HG03442 (cell line): Measurements from ENCODE around the gene CUL7.
A peak's percentile ranks its signal among the peaks of the same experiment; 100 is the strongest.
"Not testable (repeated sequence)": the region's sequence is repeated elsewhere in the genome, so short reads cannot be mapped to it uniquely, and the experiment has no call there.

Experiments
- ATAC-seq: cut with Tn5 transposase; IDR thresholded peaks from one replicate; pipeline ENCODE4 v1.9.1; 2021; ENCODE audit warnings: mild to moderate bottlenecking, moderate library complexity; ENCODE audit not compliant: unreplicated experiment

The CUL7 gene

GRCh38 chr6:43050981-43051380 is 2.7 kb downstream of the CUL7 start:
- ATAC-seq: no peak

GRCh38 chr6:43047998-43048397 is 5.7 kb downstream of the CUL7 start:
- no peak for ATAC-seq

GRCh38 chr6:43045371-43045930 is 8.2 kb downstream of the CUL7 start:
- ATAC-seq: no peak

- no peak for ATAC-seq
These were observed 10.3 kb downstream of the CUL7 start for GRCh38 chr6:43043310-43043709.

- not testable (repeated sequence) for ATAC-seq
These were observed 12.2 kb downstream of the CUL7 start for GRCh38 chr6:43041475-43041874.

- no peak for ATAC-seq
These were observed 13.0 kb downstream of the CUL7 start for GRCh38 chr6:43040542-43041257.

- no peak for ATAC-seq
These were observed 14.9 kb downstream of the CUL7 start for GRCh38 chr6:43038727-43039126.

- no peak for ATAC-seq
These were observed 15.9 kb downstream of the CUL7 start for GRCh38 chr6:43037706-43038105.

- ATAC-seq: no peak
These were observed 16.5 kb downstream of the CUL7 start for GRCh38 chr6:43037197-43037596.

- ATAC-seq: no peak
These were observed 16.9 kb downstream of the CUL7 start for GRCh38 chr6:43036712-43037111.

GRCh38 chr6:43035495-43036194 is 18.0 kb downstream of the CUL7 start:
- no peak for ATAC-seq

- no peak for ATAC-seq
These were observed 19.5 kb downstream of the CUL7 start for GRCh38 chr6:43034190-43034525.

- no peak for ATAC-seq
These were observed 20.0 kb downstream of the CUL7 start for GRCh38 chr6:43033496-43034189.

GRCh38 chr6:43032326-43032725 is 21.3 kb downstream of the CUL7 start:
- no peak for ATAC-seq

GRCh38 chr6:43029120-43029519 is 24.5 kb downstream of the CUL7 start:
- ATAC-seq: no peak

- no peak for ATAC-seq
These were observed 27.3 kb downstream of the CUL7 start for GRCh38 chr6:43026365-43026764.

- no peak for ATAC-seq
These were observed 29.2 kb downstream of the CUL7 start for GRCh38 chr6:43024436-43024835.

- peak; percentile 66 for ATAC-seq
These were observed 32.2 kb downstream of the CUL7 start, which contains the start of gene RRP36 for GRCh38 chr6:43021270-43022047. RRP36 (plus strand) TSS chr6:43021623; CDS start chr6:43021655, 32 bp downstream.

- no peak for ATAC-seq
These were observed 32.8 kb downstream of the CUL7 start for GRCh38 chr6:43020847-43021246.

- no peak for ATAC-seq
These were observed 33.5 kb downstream of the CUL7 start for GRCh38 chr6:43020052-43020705.
